Measurements from ENCODE around the gene AHSG. TPM values are rescaled to one million over a fixed set of nuclear protein-coding genes. Genes with fewer than 3 reads are reported as not detected.

The AHSG gene
- total and polyA plus RNA-seq, 8 donors = 0.12 to 1.8 (median 0.24) TPM; not detected in 4

DNA sequence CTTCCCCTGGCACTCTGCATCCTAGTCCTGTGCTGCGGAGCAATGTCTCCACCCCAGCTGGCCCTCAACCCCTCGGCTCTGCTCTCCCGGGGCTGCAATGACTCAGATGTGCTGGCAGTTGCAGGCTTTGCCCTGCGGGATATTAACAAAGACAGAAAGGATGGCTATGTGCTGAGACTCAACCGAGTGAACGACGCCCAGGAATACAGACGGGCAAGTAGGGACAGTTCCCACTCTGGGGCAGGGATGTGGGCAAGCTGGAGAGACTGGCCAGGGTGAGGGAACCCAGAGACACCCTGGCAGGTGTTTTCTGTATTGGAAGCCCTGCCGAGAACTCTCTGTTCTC lies 27.6 kb downstream of the AHSG start:
- H3K27ac ChIP-seq = no peak overlapping the region
- DNase-seq (no peak), FAIRE-seq (no peak)

DNA sequence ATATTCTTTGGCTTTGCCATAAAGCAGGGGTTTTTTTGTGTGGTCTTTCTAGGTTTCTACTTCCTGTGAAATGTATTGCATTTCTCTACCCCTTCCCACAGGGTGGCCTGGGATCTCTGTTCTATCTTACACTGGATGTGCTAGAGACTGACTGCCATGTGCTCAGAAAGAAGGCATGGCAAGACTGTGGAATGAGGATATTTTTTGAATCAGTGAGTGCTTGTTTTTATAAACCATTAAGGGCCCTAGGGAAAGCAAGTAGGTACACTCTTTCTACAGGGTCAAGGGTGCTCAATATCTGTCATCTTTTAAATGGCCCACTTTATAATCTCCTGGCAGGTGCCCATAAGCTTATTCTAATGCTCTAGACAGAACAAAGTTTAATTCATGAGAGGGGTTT lies 28.1 kb downstream of the AHSG start:
- ATAC-seq (no peak), FAIRE-seq (no peak), DNase-seq (no peak)
- no peaks in the 10 kb centered on the region for H3K9me3 ChIP-seq
- H3K27me3 ChIP-seq = no peaks in the 10 kb centered on the region
- TF ChIP-seq, protein P1, sequence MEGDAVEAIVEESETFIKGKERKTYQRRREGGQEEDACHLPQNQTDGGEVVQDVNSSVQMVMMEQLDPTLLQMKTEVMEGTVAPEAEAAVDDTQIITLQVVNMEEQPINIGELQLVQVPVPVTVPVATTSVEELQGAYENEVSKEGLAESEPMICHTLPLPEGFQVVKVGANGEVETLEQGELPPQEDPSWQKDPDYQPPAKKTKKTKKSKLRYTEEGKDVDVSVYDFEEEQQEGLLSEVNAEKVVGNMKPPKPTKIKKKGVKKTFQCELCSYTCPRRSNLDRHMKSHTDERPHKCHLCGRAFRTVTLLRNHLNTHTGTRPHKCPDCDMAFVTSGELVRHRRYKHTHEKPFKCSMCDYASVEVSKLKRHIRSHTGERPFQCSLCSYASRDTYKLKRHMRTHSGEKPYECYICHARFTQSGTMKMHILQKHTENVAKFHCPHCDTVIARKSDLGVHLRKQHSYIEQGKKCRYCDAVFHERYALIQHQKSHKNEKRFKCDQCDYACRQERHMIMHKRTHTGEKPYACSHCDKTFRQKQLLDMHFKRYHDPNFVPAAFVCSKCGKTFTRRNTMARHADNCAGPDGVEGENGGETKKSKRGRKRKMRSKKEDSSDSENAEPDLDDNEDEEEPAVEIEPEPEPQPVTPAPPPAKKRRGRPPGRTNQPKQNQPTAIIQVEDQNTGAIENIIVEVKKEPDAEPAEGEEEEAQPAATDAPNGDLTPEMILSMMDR (IDR thresholded peaks at IDR 0.05) = no peak
- no peak overlapping the region for H3K27ac ChIP-seq
- H3K36me3 ChIP-seq = no peaks in the 10 kb centered on the region
- intact Hi-C loops (cut with DNase I) = no loop called here
- H3K4me3 ChIP-seq = no peak overlapping the region
- no peaks in the 10 kb centered on the region for H3K4me1 ChIP-seq

More for the DNA sequence above, 27.6 kb downstream of the AHSG start:
- no peak overlapping the region for H3K4me3 ChIP-seq
- H3K36me3 ChIP-seq = no peaks in the 10 kb centered on the region
- no peaks in the 10 kb centered on the region for H3K27me3 ChIP-seq
- TF ChIP-seq, protein P1 (IDR thresholded peaks at IDR 0.05) = no peak
- ATAC-seq = peak in 2 of 4 donors; percentile 9 to 43
- no peaks in the 10 kb centered on the region for H3K4me1 ChIP-seq
- WGBS, 2 donors = 69 to 76% methylated on average over 9 of the region's 9 CpGs
- intact Hi-C loops (cut with DNase I) = no loop called here
- H3K9me3 ChIP-seq = no peaks in the 10 kb centered on the region

DNA sequence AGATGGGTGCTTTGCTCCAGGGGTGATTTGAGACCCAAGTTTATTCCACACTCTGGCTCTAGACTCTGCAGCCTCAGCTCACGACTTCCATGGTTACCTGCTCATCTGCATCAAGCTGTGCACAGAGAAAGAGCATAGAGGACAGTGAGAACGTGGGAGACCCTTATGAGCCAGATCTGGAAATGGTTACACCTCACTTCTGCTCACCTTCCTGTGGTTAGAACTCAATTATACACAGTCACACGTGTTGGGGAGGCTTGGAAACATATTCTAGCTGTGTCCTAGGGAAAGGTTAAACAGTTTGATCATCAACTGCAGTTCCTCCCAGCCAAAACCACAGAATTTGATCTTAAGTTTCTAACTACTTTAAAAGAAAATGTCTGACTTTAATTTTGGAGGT lies 29.2 kb downstream of the AHSG start:
- H3K27ac ChIP-seq = no peak overlapping the region
- ATAC-seq = no peak
- H3K4me3 ChIP-seq = no peak overlapping the region
- no peak for DNase-seq
- no peaks in the 10 kb centered on the region for H3K36me3 ChIP-seq
- intact Hi-C loops (cut with DNase I) = no loop called here
- no peaks in the 10 kb centered on the region for H3K27me3 ChIP-seq
- FAIRE-seq = no peak
- H3K4me1 ChIP-seq = no peaks in the 10 kb centered on the region
- no peaks in the 10 kb centered on the region for H3K9me3 ChIP-seq
- 49 to 60% methylated on average over 3 of the region's 3 CpGs for WGBS, 2 donors
- TF ChIP-seq, protein P1 (IDR thresholded peaks at IDR 0.05) = no peak

DNA sequence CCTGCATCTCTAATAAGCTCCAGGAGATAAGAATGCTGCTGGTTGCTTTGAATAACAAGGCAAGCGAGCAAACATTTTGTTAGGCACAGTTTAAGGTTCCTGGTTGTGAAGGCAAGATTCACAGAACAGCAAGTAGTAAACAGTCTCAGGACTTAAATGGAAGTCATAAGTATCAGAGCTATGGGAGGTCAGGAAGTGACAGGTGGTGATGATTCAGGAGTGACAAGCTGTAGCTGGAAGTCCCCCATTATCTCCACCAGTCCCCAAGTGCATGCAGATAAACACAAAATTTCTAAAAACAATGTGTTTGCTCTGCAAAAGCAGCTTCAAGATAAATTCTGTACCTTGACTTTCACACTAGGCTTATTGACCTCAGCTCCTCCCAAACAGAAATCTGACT lies 30.6 kb downstream of the AHSG start:
- no peak overlapping the region for H3K4me3 ChIP-seq
- TF ChIP-seq, protein P1 (IDR thresholded peaks at IDR 0.05) = no peak
- intact Hi-C loops (cut with DNase I) = no loop called here
- DNase-seq (no peak), ATAC-seq (no peak), FAIRE-seq (no peak)
- 79 to 81% methylated on average over 1 of the region's 1 CpG for WGBS, 2 donors
- no peaks in the 10 kb centered on the region for H3K9me3 ChIP-seq
- H3K27ac ChIP-seq = no peak overlapping the region
- H3K36me3 ChIP-seq = no peaks in the 10 kb centered on the region
- H3K4me1 ChIP-seq = no peaks in the 10 kb centered on the region
- no peaks in the 10 kb centered on the region for H3K27me3 ChIP-seq

DNA sequence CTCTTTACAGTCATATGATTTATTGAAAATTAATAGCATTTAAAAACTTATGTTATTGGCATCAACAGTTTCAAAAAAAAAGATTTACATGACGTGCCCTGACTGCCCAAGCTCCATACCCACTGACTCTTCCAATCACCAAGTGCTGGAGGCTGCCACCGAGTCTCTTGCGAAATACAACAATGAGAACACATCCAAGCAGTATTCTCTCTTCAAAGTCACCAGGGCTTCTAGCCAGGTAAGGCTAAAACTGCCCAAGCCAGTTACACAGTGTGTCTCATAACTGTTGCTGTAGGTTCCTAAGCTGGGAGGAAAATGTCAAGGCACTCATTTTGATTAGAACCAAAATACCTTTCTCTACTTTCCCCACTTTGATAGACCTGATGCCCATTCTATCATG lies 31.8 kb downstream of the AHSG start:
- DNase-seq (no peak), FAIRE-seq (no peak), ATAC-seq (peak in 1 of 4 donors; percentile 39)
- intact Hi-C loops (cut with DNase I) = no loop called here
- Histone ChIP-seq H3K4me3 (no peak overlapping the region), H3K27me3 (no peaks in the 10 kb centered on the region), H3K9me3 (no peaks in the 10 kb centered on the region), H3K4me1 (no peaks in the 10 kb centered on the region), H3K27ac (no peak overlapping the region), H3K36me3 (no peaks in the 10 kb centered on the region)
- 54 to 61% methylated on average over 3 of the region's 3 CpGs for WGBS, 2 donors
- TF ChIP-seq, protein P1 (IDR thresholded peaks at IDR 0.05) = no peak
